AG09309 (cell line): Measurements from ENCODE around the gene TRIM17.

ENCODE experiments used
- DNase-seq: peaks from one replicate; pipeline ENCODE4 v3.0.0-alpha.2; 2010; ENCODE audit warnings: low read depth
- H3K4me3 ChIP-seq: 2 replicates; pipeline ENCODE4 v1.5.1; 2011; ENCODE audit warnings: mild to moderate bottlenecking, low read depth, low read length, moderate library complexity; ENCODE audit not compliant: control insufficient read depth
- CTCF ChIP-seq: IDR thresholded peaks from 2 replicates; pipeline ENCODE4 v1.5.1; 2011; ENCODE audit warnings: mild to moderate bottlenecking, low read depth, low read length, inconsistent platforms; ENCODE audit not compliant: insufficient read depth, control insufficient read depth; ENCODE audit errors: missing control alignments

The TRIM17 gene

GRCh38 chr1:228455715-228456114 lies 39.1 kb upstream of the TRIM17 start:
- no peak overlapping the region for H3K4me3 ChIP-seq
- no peak for DNase-seq
- peak; percentile 35 for TF ChIP-seq CTCF

- TF ChIP-seq CTCF, result no peak
- DNase-seq, result no peak
- no peak overlapping the region for H3K4me3 ChIP-seq
Measured at GRCh38 chr1:228454238-228454637, 37.6 kb upstream of the TRIM17 start.

- no peak for TF ChIP-seq CTCF
- H3K4me3 ChIP-seq, result no peak overlapping the region
- DNase-seq, result no peak
Measured at GRCh38 chr1:228453614-228454013, 37.0 kb upstream of the TRIM17 start.

GRCh38 chr1:228453022-228453560 lies 36.4 kb upstream of the TRIM17 start:
- no peak overlapping the region for H3K4me3 ChIP-seq
- no peak for TF ChIP-seq CTCF
- DNase-seq, result no peak

GRCh38 chr1:228452194-228453021 lies 35.7 kb upstream of the TRIM17 start:
- no peak overlapping the region for H3K4me3 ChIP-seq
- DNase-seq, result no peak
- no peak for TF ChIP-seq CTCF

- H3K4me3 ChIP-seq, result no peak overlapping the region
- TF ChIP-seq CTCF, result no peak
- DNase-seq, result no peak
Measured at GRCh38 chr1:228450200-228450599, 33.5 kb upstream of the TRIM17 start.

GRCh38 chr1:228448372-228448771 lies 31.7 kb upstream of the TRIM17 start:
- no peak for DNase-seq
- H3K4me3 ChIP-seq, result no peak overlapping the region
- no peak for TF ChIP-seq CTCF
